Heart left ventricle (tissue), 13 donors: ENCODE measurements around the gene DKK3.

Experiments used
- POLR2A ChIP-seq, 2 donors: fragments of 450-650 bp; IDR thresholded peaks; one replicate each; pipeline ENCODE4 v1.6.1; 2017; ENCODE audit warnings: antibody characterized with exemption in 2 of 2, mild to moderate bottlenecking in 2 of 2, moderate library complexity in 2 of 2
- TF ChIP-seq, protein P1 (sequence below), 12 donors: fragments of 200-600 bp; sonication (generic) in 4 of 12; IDR thresholded peaks; one replicate each; pipeline versions ENCODE4 v1.5.0 to v1.8.0; 2018 to 2022; ENCODE audit warnings: antibody characterized with exemption in 12 of 12, mild to moderate bottlenecking in 5 of 12
- donor health status: ischemic (EF 13 %, LVEDD 7.1; RV severe dilation, severe dysfunction).
- donor health status: DM: no; HTN: yes; CAD: no.
- donor health status: DM: no; HTN: no; CAD: no.
- donor health status: ischemic (EF 25% LVEDD 6.9; RV normal size, moderate dysfunction).
- donor health status: ischemic (EF 25% LVEDD 5.7; RV mildly dilated, moderate dysfunction).
- donor health status: ischemic (EF 35%, LVEDD 5.7; RV mildly dilated, moderate dysfunction).
- donor health status: nonischemic (EF 11% LVEDD 7.7; RV severe dilation, severe dysfunction).
- donor health status: DM: yes; HTN: yes; CAD: no.
- donor health status: PGD.
- donor health status: ischemic (EF 29% LVEDD 5.4; RV normal size, mild dysfunction).
- donor health status: nonischemic (EF 23%, LVEDD 6.1; RV moderate dilation, normal function).

DNA sequence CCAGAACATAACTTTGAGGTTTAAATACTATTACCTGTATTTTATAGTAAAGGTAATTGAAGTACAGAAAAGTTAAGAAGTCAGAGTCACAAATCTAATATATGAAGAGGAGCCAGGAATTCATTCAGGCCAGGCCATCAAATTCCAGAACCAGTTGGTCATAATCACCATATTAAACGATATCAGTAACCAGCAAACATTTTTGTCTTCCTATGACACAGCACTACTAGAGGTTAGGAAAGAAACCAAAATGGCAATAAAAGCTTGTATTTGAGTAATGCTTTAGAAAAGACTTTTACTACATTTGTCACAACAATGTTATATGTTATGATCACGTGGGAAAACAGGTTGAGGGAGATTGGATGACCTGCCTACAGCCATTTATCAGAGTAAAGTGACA lies 62.2 kb downstream of the DKK3 start:
- no peak for TF ChIP-seq POLR2A (IDR thresholded peaks at IDR 0.05)
- TF ChIP-seq, protein P1, sequence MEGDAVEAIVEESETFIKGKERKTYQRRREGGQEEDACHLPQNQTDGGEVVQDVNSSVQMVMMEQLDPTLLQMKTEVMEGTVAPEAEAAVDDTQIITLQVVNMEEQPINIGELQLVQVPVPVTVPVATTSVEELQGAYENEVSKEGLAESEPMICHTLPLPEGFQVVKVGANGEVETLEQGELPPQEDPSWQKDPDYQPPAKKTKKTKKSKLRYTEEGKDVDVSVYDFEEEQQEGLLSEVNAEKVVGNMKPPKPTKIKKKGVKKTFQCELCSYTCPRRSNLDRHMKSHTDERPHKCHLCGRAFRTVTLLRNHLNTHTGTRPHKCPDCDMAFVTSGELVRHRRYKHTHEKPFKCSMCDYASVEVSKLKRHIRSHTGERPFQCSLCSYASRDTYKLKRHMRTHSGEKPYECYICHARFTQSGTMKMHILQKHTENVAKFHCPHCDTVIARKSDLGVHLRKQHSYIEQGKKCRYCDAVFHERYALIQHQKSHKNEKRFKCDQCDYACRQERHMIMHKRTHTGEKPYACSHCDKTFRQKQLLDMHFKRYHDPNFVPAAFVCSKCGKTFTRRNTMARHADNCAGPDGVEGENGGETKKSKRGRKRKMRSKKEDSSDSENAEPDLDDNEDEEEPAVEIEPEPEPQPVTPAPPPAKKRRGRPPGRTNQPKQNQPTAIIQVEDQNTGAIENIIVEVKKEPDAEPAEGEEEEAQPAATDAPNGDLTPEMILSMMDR (IDR thresholded peaks at IDR 0.05), result no peak
